Cardiac septum (tissue), 1 donor: ENCODE data around the gene ALG8. TPM values are rescaled to one million over a fixed set of nuclear protein-coding genes. Genes with fewer than 3 reads are reported as not detected.
A peak's percentile ranks its signal among the peaks of the same experiment; 100 is the strongest.
"Not testable (repeated sequence)": the region's sequence is repeated elsewhere in the genome, so short reads cannot be mapped to it uniquely, and the experiment has no call there.

Experiments
- DNase-seq: peaks from one replicate; pipeline ENCODE4 v3.0.0-alpha.2; 2020; ENCODE audit warnings: low spot score
- intact Hi-C: fragments of 100-400 bp; cut with DNase I; formaldehyde crosslinking; loops from one replicate; pipeline ENCODE4 v1.14.0; 2022
- total RNA-seq: library from RNA; stranded (reverse); fragmentation: NEBNext Ultra II Directional; extraction: Animal tissue kit (Norgen Biotek cat#: 25700); gene quantifications from one replicate; pipeline ENCODE4 v1.2.1, GENCODE V29; 2021
- donor health status: DM: no; HTN: no; CAD: no.

Gene ALG8
- total RNA-seq, 1 donor from 2014 or later, result 15.4 TPM

DNA sequence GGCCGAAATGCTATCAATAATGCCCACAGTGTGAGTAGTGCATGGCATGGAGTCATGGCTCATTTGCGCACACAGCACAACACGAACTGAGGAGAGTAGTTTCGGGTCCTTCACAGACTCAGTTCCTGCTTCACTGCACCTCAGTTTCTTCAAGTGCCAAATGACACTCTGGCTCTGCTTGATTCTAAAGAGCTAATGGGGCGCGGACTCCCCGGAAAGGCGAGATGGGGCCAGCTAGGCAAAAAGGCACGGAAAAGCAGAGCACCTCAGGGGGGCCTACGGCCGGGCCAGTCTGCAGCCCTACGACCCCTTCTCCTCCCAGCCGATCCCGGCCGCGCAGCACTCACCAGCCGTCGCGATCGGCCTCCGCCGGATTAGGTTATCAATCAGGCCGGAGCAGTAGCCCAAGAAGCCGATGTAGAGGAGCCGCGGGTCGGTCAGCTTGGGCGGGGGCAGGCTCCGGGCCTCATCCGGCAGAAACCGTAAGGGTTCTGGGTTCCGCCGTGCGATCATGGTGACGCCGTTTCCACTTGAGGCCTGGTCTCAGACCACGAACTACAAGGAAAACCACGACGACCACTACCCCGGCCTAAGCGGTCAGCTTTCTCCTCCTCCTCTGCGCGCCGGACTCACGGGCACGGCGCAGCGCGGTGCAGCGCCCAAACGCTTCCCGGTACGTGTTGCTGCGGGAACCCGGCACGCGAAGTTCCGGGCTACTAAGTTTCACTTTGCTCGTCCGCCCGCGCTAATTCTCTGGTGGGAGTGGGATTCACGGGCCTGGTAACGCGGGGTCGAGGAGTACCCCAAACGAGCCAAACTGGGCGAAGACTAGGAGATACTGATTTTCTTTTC, 60.0 kb downstream of the ALG8 start, which contains the start of gene NDUFC2:
Gene NDUFC2 (minus strand): TSS at position 631 of the 852 bp plus-strand sequence. CDS start 118 bp downstream, at position 513.
- peak; percentile 89 for DNase-seq
- intact Hi-C loops, result loop anchor here (5.0 kb wide), 1 partner anchor 58 kb away; the partner anchor contains the start of gene ALG8

- DNase-seq, result no peak
- intact Hi-C loops, result no loop called here
Observed at GRCh38 chr11:78078218-78079167, 60.9 kb downstream of the ALG8 start.

- intact Hi-C loops, DNase-seq: not testable (repeated sequence)
Observed at GRCh38 chr11:78077592-78077991, 61.8 kb downstream of the ALG8 start.

DNA sequence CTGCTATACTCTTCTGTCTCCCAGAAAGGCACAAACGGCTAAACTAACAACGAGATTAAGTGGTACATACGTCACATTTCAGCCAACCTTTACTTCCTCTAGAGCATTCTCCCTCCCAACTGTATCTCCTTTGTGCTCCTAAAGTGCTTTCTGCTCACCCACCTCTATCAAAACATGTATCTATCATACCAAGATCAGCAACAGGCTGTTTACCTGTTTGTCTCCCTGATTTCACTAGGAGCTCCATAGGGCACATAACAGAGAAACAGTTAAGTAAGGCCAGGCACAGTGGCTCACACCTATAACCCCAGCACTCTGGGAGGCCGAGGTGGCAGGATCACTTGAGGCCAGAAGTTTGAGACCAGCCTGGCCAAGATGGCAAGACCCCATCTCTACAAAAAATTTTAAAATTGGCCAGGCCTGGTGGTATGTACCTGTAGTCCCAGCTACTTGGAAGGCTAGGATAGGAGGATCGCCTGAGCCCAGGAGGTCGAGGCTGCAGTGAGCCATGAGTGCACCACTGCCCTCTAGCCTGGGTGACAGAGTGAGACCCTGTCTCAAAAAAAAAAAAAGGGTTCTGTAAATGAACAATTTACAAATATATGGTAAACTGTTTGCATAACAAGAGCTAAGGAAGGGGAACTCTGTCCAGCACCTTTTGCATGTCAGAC, 62.6 kb downstream of the ALG8 start:
- intact Hi-C loops, result no loop called here
- no peak for DNase-seq

- intact Hi-C loops, result no loop called here
Observed at GRCh38 chr11:78074756-78075155, 64.7 kb downstream of the ALG8 start.

GRCh38 chr11:78072455-78072854, 67.0 kb downstream of the ALG8 start:
- intact Hi-C loops, result no loop called here
- DNase-seq, result no peak

More at GRCh38 chr11:78074756-78075155, 64.7 kb downstream of the ALG8 start:
- no peak for DNase-seq

DNA sequence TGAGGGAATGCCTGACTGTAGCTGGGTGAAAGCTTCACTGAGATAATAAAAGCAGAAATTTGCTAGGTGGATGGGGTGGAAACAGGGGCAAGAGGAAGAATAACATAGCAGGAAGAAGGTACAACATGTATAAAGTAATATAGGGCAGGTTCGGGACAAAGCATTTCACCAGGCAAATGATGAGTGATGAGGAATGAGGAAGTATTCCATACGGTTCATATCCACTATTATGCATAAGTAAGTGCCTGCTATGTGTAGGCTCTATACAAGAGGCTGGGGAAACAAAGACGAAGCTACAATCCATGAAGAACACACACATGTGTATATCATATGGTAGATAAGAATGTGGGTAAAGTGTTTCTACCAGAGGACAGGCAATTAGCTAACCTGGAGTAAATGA, 67.7 kb downstream of the ALG8 start:
- DNase-seq, result no peak
- intact Hi-C loops, result no loop called here

- intact Hi-C loops, result no loop called here
- no peak for DNase-seq
Observed at GRCh38 chr11:78070621-78071020, 68.8 kb downstream of the ALG8 start.

GRCh38 chr11:78069465-78069864, 70.0 kb downstream of the ALG8 start:
- DNase-seq, result no peak

GRCh38 chr11:78067704-78068103, 71.7 kb downstream of the ALG8 start:
- intact Hi-C loops, result no loop called here
- no peak for DNase-seq

More at GRCh38 chr11:78069465-78069864, 70.0 kb downstream of the ALG8 start:
- intact Hi-C loops, result no loop called here

GRCh38 chr11:78066471-78066870, 73.0 kb downstream of the ALG8 start:
- DNase-seq, result no peak
- intact Hi-C loops, result no loop called here

- no peak for DNase-seq
- intact Hi-C loops, result no loop called here
Observed at GRCh38 chr11:78065203-78065602, 74.2 kb downstream of the ALG8 start.

DNA sequence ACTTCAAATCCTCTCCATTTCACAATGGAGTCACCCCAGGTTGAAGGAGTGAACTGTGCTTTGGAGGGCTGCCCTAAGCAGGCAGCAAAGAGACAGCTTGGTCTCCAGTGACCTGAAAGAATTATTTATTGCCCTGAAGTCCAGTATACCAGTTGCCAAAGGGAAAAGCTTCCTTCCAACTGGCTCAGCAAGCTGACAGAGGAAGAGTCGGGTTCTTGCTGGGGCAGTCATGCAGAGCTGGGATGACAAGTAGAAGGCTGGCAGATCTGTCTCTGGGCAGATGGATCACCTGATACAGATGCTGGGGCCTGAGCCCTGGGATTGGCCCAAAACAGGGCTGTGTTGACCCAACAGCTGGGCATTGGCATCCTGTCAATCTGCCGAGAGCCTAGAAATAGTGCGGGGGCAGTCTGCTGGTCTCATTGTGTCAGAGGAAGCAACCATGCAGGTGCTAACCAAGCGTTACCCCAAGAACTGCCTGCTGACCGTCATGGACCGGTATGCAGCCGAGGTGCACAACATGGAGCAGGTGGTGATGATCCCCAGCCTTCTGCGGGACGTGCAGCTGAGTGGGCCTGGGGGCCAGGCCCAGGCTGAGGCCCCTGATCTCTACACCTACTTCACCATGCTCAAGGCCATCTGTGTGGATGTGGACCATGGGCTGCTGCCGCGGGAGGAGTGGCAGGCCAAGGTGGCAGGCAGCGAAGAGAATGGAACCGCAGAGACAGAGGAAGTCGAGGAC, 75.8 kb downstream of the ALG8 start, which contains the start of gene THRSP:
Gene THRSP (plus strand): TSS at position 422 of the 742 bp plus-strand sequence. CDS start 21 bp downstream, at position 443.
- DNase-seq, result no peak
- intact Hi-C loops, result no loop called here

- no peak for DNase-seq
- intact Hi-C loops, result no loop called here
Observed at GRCh38 chr11:78062671-78063070, 76.8 kb downstream of the ALG8 start.

DNA sequence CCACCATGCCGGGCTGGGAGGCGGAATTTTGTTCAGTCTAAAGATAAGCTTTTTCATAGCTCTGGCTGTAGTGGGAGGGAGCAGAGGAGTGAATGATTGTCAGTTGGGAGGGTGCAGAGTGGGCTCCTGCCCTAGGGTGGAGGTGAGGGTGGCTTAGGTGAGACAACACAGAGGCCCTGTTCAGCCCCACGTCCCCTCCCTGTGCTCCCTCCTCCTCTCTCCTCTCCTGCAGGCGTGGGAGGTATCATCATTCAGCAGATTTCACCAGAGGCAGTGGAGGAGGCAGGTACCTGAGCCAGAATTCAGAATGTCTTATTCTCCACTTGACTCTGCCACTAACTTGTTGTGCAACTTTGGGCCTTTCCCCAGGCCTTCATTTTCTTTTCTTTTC, 77.5 kb downstream of the ALG8 start:
- no peak for DNase-seq
- intact Hi-C loops, result no loop called here

DNA sequence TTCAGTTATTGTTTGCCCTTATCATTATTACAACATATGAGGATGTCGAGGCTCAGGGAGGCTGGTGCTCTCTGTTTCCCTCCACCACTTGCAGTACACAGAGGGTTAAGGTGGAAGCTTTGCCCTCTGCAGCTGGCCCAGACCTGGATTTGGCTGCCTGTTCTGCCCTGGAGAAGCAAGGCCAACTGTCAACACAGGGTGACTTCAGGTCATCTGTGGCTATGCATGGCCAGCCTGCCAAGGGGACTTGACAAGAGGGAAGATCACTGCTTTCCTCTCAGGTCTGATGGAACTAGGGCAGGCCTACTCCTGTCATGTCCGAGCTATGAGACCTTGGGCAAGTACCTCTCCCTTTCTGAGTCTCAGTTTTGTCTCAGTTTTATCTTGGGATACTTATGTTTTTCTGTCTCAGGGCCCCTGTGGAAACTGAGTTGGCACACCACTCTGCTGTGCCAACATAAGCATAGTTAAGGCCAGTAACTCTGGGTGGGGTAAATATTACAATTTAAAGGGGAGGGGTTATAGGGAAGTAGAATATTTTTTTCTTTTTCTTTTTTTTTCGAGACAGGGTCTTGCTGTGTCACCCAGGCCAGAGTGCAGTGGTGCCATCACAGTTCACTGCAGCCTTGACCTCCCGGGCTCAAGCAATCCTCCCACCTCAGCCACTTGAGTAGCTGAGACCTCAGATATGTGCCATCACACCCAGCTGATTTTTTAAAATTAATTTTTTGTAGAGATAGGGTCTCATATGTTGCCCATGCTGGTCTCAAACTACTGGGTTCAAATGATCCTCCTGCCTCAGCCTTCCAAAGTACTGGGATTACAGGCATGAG, 78.1 kb downstream of the ALG8 start:
- intact Hi-C loops, result no loop called here
- peak; percentile 78 for DNase-seq

- no peak for DNase-seq
- intact Hi-C loops, result no loop called here
Observed at GRCh38 chr11:78060533-78060932, 78.9 kb downstream of the ALG8 start.

DNA sequence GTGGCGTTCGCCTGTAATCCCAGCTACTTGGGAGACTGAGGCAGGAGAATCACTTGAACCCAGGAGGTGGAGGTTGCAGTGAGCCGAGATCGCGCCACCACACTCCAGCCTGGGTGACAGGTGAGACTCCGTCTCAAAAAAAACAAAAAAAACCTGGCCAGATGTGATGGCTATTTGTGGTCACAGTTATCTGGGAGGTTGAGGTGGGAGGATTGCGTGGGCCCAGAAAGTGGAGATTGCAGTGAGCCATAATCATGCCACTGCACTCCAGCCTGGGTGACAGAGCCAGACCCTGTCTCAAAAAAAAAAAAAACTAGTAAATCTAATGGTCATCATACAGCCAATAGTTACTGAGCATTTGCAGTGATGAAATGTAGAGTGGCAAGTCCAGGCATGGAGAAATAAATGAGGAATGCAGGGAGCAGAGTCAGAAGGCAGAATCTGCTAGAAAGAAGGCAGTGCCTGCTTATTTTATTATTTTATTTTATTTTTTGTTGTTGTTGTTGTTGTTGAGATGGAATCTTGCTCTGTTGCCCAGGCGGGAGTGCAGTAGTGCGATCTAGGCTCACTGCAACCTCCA, 79.6 kb downstream of the ALG8 start:
- intact Hi-C loops, result not testable (repeated sequence)

More for the DNA sequence above, 79.6 kb downstream of the ALG8 start:
- DNase-seq, result not testable (repeated sequence)
